Thyroid gland (tissue), 4 donors: ENCODE results near the gene ANKMY2.

Source experiments
- POLR2A ChIP-seq, 2 donors: fragments of 450-650 bp; IDR thresholded peaks; one replicate each; pipeline ENCODE4 v1.6.1; 2017; ENCODE audit warnings: antibody characterized with exemption in 2 of 2, mild to moderate bottlenecking in 2 of 2, moderate library complexity in 1 of 2
- TF ChIP-seq, protein P1 (sequence below), 6 experiments: fragments of 200-600 bp in 3 of 6; fragments of 450-650 bp in 3 of 6; sonication (generic) in 3 of 6; IDR thresholded peaks; one replicate each; pipeline ENCODE4 v1.5.1; 2016 to 2019; ENCODE audit warnings: antibody characterized with exemption in 6 of 6, mild to moderate bottlenecking in 2 of 6, inconsistent platforms in 1 of 6, moderate library complexity in 1 of 6

DNA sequence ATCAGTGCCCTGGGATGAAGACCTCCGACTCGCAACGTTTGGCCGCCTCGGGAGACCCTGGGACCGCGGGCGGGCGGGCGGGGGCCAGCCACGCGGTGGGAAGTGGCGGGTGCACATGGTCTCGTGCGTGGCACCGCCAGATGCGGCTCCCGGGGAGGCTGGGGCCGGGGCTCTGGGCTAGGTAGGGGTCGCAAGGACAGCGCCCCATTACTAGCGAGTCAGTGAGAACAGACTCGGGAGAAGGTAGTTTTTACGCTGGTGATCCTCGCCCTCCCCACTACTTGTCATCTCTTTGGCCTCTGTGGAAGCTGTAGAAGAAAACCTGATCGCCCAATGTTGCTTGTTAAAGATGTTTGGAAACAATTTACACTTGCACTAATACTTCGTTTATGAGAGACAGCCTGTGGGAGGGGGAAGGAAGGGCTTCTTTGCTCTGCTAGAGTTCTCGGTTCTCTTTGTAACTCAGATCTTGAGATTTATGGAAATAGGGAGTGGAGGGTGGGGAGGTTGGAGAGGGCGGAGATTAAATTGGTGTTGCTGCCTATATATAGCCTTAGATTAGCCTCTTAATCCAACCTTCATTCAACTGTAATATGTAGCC, 1.0 kb upstream of the ANKMY2 start:
- TF ChIP-seq, protein P1, sequence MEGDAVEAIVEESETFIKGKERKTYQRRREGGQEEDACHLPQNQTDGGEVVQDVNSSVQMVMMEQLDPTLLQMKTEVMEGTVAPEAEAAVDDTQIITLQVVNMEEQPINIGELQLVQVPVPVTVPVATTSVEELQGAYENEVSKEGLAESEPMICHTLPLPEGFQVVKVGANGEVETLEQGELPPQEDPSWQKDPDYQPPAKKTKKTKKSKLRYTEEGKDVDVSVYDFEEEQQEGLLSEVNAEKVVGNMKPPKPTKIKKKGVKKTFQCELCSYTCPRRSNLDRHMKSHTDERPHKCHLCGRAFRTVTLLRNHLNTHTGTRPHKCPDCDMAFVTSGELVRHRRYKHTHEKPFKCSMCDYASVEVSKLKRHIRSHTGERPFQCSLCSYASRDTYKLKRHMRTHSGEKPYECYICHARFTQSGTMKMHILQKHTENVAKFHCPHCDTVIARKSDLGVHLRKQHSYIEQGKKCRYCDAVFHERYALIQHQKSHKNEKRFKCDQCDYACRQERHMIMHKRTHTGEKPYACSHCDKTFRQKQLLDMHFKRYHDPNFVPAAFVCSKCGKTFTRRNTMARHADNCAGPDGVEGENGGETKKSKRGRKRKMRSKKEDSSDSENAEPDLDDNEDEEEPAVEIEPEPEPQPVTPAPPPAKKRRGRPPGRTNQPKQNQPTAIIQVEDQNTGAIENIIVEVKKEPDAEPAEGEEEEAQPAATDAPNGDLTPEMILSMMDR (IDR thresholded peaks at IDR 0.05), result no peak
- TF ChIP-seq POLR2A (IDR thresholded peaks at IDR 0.05), result no peak
